Stimulated activated CD4-positive, alpha-beta T cell treated with anti-CD3 and anti-CD28 coated beads, Interleukin-4, amount 100 ng/mL, for 1 hour (primary cell): Measurements from ENCODE around the gene COMMD8.
"Not testable (repeated sequence)": the region's sequence is repeated elsewhere in the genome, so short reads cannot be mapped to it uniquely, and the experiment has no call there.

Experiments used
- DNase-seq: peaks from one replicate; pipeline ENCODE4 v3.0.0-alpha.2; 2020

COMMD8 gene

DNA sequence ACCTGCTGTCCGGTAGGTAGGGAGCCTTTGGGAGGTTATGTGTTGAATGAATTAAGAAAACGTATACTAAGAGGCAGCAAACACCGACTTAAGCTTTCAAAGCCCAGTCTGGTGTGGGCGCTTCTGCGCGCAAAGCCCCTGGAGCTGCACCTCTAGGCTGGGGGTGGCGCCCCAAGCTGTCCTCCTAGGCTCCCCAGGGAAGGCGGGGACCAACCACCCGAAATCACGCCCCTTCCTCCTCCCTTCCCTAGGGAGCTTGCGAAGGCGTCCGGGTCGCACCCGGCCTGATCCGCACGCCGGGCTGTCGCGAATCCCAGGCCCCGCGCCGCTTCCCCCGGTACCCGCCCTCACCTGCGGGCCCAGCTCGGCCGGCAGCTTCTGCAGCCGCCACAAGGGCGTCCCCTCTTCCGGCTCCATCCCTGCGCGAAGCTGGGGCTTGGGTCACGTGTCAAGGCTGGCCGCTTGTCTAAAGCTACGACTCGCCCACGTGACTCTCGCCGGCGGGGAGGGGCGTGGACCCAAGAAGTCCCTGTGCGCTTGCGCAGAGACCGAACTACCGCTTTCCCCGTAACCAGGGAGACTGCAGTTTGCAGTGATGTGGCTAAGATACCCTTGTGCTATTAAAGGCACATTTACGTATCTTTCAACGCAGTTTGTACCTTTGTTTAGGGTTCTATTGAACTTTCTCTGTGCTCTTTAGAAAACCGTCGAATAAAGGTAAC is at the start of gene COMMD8:
COMMD8 (minus strand) TSS at position 468 of the 722 bp plus-strand sequence; CDS start at position 417, 51 bp downstream.
- peak; percentile 96 for DNase-seq

DNA sequence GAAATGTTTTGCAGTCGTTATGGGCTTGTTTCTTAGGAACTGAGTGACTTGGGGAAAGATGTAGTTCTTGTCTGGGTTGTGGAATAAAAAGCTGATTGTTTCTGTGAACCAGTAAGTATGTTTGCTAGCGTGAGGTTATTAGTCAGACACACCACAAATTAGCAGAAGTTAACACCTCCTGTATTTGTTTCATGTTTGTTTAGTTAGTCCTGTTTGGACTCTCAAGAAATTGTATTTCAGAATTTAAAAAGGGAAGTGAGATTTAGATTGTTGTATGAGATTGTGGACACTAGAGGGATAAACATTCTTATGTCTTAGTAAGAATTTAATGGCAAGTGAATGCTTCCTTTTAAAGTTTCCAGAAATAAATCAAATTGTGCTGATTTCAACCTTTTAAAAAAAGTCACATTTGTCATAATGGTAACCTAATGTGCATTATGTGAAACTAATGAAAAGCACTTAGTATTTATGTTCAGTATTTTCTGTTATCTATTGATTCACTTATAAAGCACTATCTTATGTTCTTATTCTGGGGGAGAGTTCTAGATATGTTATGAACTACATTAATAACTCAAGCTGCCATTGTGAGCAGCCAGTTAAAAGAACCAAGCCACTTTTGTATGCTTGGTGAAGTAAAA is 47.1 kb upstream of the COMMD8 start:
- no peak for DNase-seq

DNA sequence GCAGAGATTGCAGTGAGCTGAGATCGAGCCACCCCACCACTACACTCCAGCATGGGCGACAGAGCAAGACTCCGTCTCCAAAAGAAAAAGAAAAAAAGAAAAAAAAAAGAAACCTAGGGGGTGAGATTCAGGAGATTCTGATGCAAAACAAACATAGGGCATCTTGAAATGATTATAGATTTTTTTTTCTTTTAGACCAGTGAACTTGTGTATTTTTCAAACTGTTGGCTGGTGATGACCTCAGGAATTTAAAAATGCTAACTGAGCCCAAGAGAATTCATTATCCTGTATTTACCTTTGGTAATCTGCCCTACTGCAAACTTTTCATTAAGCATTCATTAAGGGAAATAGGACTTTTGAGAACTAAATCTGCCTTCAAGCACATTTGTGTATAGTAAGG is 42.2 kb upstream of the COMMD8 start:
- no peak for DNase-seq

DNA sequence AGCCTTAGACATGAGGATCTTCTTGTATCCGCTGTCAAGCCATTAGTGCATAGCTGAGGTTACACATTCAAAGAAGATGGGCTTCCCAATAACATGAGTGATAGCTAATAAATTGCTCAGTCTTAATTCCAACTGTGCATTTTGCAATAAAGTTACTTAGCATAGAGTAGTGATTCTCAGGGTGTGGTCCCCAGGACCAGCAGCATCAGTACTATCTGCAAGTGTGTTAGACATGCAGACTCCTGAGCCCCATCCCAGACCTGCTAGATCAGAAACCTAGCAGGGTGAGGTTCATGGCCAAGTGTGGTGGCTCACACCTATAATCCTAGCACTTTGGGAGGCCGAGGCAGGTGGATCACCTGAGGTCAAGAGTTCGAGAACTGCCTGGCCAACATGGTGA is 41.6 kb upstream of the COMMD8 start:
- DNase-seq: no peak

DNA sequence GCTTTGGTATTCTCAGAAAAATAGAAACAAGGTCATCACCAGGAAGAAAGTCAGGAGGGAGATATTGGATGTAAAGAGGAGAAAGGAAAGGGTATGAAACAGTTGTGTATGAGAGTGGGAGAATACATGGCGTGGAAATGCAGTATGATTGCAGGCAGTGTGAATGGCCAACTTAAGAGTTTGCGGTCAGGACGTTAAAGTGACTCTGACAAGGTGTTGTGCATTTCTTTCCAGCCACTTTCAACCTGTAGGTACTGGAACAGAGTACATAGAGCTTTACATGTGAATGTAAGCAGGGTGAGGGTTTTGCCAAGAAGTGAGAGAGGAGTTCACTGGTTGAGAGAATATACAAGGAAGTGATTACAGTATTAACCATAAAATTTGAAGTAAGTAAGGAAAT is 37.3 kb upstream of the COMMD8 start:
- DNase-seq: no peak

DNA sequence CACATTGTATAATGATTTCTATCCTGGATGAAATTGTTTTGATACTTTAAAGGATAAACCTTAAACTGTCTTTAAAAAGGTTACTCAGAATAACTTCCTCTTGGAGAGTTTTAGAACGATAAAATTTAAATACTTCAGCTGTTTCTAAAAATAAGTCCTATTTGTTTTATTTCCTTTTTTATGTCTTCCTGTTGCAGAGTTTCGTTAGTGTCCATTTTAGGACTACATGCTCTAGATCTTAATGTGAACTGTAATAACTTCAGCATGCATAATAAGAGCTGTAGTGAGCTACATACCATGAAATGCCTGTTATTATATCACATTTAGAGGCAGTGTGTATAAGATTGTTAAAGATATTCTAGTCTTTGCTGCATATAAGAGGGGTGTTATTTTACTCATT is 36.2 kb upstream of the COMMD8 start:
- DNase-seq: no peak

DNA sequence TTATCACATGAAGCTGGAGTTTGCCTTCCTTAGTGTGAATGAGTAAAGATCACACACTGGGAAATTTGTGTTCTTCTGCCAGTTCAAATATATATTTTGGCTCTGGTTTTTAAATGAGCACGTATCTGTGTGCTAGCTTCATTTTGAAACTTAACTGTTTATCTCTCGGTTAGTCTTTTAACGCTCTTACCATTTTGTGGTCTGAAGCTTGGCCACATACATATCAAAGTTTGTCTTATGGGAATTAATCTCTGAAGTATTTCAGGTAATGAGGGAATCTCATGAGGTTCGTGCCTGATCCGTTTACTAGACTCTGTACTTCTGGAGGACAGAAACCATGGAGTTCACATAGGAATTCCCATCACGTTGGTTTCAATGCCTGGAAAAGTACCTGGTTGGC is 35.4 kb upstream of the COMMD8 start:
- no peak for DNase-seq

DNA sequence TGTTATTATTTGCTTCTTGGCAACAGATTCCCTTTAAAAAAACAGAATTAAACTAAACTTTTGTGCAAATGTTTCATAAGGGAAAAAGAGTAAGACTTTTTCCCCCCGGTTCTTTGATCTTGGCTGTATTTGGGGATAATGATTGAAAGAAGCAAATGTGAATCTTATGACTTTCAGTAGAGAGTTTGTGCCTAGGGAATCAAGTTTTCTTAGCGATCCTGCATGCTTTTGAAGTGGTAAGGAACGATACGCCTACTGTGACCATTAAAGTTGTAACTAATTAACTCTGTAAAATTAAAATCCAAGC is 30.6 kb upstream of the COMMD8 start:
- DNase-seq: no peak

DNA sequence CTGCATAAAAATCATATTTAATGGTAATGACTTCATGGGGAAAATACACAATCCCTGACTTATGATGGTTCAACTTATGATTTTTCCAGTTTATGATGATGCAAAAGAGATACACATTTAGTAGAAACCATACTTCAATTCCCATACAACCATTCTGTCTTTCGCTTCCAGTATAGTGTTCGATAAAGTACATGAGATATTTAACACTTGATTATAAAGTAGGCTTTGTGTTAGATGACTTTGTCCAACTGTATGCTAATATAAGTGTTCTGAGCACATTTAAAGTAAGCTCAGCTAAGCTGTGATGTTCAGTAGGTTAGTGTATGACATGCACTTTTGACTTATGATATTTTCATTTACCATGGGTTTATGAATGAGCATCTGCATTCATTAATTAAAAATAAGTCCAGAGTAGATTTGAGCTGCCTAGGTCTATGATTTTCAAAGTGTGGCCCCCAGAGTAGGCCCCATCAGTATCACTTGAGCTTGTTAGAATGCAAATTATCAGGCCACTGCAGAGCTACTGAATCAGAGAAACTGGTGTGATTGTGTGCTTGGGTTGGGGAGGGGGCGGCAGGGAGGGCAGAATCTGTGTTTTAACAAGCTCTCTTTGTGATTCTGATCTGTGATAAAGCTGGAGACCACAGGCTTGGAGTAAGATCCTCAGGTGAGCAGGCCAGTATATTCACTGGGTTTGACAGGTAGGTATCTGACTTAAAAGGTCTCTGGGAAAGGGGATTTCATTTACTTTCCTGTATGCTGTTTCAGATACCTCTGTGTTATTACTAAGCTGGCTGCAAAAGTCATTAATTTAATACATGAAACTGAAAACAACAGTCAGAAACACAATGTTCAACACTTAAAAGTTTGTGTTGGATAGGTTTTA is 30.0 kb upstream of the COMMD8 start:
- DNase-seq: no peak

DNA sequence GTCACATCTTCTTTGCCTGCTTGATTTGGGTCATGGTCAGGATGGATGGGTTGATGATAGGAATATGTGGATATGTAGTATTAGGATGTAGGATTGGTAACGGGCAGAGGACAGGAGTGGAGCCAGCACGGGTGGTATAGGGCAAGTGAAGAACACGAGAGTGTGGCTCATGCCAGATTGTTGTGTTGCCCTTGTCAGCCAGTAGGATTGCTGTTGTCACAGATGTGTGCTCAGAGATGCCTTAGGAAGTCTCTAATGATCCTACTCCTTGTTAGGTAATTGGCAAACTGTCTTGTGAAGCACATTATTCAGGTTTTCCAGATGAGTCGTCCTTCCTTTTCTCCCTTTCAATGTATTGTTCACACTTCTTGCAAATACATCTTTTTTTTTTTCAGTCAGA is 27.0 kb upstream of the COMMD8 start:
- no peak for DNase-seq

DNA sequence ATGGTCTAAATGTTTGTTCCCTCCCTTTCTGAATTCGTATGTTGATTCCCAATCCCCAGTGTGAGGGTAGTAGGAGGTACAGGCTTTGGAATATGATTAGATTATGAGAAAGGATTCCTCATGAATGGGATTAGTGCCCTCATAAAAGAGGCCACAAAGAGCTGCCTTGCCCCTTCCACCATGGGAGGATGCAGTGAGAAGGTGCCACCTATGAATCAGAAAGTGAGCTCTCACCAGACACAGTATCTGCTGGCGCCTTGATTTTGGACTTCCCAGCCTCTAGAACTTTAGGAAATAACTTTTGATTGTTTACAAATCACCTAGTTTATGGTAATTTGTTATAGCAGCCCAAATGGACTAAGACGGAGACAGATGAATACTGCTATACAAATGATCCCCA is 25.2 kb upstream of the COMMD8 start:
- DNase-seq: no peak

DNA sequence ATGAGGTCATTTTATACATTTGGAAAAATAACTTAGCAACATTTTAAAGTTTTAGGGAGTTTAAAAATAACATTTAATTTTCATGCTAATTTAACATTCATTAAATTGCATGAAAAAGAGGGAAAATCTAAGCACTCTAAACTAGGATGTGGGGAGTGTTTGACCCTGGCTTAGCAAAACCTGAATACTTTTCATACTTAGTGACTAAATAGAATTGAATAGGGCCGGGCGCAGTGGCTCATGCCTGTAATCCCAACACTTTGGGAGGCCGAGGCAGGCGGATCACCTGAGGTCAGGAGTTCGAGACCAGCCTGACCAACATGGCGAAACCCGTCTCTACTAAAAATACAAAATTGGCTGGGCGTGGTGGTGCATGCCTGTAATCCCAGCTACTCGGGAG is 23.2 kb upstream of the COMMD8 start:
- not testable (repeated sequence) for DNase-seq

DNA sequence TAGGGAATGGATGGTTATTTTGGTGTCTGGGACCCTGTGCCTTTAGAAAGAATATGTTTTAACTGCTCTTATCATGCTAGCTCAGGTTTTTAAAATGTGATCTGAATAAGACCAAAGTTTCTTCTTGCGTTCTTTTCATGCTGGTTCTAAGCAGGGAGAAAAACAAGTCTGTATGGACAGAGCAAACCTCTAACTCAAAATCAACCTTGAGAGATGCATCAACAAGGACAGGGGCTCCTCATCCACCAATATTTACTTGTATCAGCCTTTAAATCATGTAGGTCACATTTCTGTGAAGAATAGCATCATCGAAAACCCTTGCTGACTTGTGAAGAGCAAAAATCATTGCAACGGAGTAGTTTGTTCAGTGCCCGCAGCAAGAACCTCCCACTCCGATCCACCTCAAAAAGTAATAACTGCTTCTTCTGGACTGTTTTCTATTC is 22.8 kb upstream of the COMMD8 start:
- DNase-seq: no peak

DNA sequence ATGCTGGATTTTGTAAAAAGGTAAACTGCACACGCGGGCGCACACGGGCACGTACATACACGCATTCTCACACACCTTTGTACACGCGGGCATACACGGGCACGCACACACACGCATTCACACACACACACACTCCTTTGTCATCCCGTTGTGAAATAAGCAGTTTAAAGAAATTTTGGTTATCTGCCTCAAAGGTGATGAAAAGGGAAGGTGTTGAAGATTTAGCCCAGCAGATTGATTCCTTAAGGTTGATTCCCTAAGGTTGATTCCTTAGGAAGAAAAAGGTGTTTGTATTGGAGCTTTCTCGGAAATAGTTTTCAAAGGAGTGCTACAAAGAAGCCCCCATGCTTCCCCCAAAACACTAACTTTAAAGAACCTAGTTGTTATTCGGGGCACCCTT is 22.3 kb upstream of the COMMD8 start:
- DNase-seq: no peak

DNA sequence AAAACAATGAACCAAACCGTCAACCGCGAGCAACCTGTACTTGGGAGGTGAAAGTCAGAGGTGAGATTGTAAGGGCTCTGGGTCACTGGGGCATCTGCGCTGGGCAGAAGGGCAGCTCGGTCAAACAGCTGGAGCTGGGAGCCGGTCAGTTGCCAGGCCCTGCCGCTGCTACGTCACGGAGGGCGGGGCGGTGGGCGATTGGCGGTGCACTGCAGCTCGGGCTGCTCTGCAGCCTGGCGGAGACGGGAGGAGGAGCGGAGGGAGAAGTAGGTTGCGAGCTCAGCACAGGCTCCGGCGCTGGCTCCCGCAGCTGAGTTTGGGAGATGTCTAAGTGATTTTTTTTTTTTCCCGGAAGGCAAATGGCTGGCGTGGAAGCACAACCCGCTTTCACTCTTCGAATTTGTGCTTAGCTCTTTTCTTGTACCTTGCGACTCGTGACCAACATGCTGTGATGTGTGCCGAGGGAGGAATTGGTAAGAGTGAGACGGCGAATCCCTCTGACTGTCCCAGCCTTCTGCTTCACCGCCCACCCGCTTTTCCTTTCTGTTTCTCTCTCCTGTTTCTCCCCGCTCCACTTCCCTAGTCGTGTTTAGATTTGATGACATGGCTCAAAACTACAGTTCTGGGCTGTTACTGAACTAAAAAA is 21.7 kb upstream of the COMMD8 start, which contains the start of gene ATP10D:
ATP10D (plus strand) TSS at position 229 of the 646 bp plus-strand sequence. CDS start 27,266 bp downstream, outside the sequence.
- peak; percentile 70 for DNase-seq

DNA sequence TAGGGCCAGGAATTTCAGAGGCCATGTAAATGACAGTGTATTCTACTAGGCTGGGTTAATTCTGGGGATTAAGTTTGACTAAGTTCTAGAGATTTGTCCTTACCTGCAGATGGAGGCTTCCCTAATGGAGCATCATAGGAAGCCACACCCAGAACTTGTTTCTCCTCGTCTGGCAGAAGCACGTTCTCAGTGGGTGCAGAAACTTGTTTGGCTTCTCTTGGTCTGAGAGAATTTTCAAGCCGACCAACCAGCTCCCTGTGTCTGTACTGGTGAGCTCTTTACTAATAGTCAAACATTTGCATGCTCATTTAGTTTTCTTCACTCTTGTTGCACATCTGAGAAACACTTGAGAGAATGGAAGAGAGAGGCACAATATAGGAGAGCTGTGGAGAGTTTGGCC is 20.7 kb upstream of the COMMD8 start:
- DNase-seq: no peak

DNA sequence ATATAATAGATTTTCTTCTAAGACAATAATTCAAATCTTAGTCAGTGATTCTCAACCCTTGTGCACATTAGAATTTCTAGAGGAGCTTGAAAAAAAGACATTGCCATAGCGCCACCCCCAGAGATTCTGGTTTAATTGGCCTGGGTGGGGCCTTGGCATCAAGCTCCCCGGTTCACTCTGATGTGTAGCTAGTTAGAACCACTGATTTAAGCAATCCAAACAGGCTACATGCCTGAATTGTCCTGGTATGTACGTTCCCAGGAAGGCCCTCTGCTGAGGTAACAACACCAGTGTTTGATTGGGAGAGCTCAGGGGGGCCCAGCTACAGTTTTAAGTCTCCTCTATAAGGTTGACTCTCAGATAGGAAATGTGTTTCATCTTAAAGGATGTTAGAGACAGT is 20.2 kb upstream of the COMMD8 start:
- no peak for DNase-seq

DNA sequence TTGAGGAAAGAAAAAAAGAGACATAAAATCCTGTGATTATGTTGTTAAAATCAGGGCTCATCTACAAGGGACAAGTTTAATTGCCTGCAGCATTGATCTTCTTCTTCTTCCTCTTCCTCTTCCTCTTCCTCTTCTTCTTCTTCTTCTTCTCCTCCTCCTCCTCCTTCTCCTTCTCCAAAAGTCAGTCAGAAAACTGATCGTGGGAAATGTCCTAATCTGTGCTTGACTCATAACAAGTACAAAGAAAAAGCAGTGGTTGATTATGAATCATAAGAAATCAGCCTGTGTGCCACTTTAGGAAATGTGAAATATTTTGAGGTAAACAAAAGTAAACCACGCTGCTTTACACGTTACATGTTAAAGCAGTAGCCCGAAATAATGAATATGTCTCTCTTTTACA is 18.8 kb upstream of the COMMD8 start:
- DNase-seq: no peak

DNA sequence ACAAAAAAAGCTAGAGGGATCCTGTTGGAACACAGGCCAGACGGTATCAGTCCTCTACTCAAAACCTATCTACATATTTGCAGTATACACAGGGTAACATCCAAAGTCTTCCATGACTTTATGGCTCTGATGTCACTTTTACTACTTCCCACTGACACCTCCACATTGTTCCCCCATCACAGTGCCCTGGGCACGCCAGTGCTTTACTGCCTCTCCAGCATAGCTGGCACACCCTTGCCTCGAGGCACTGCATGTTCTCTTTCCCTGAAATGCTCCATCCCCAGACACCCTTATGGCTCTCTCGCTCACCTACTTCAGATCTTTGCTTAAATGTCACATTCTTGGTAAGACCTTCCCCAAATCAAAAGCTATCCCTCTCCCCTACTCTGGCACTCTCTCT is 15.3 kb upstream of the COMMD8 start:
- no peak for DNase-seq

DNA sequence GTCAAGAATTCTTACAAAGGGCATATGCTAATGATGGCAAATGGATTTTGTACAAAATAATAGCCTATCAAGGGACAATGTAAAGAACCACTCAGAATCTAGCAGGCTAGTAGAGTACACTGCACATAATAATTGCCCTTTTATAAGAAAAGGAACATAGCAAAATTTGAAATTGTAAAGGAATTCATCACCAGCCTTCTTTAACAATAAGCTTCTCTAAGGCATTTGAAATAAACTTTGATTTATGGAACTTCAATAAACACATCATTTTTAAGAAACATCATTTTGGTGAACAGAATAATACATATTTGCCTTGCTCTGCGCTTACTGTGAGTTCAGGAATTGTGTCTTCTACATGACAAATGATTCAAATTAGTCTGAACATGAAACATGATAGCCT is 11.9 kb upstream of the COMMD8 start:
- DNase-seq: no peak

DNA sequence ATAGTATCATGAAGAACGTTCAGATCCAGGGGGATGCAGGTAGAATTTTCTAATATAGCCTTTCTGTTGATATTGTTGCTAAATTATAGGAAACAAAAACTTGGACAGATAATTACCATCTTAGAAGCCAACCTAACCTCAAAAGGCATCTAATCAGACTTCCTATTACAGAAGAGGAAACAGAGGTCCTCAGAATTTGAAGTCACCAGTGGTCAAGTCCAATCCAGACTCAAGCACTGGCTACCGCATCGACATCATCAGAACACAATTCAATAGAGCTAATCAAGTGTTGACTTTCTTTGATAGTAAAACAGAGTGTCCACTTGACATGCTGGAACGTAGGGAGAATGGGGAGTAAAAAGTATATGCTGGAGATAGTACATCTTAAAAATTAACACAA is 11.3 kb upstream of the COMMD8 start:
- no peak for DNase-seq

DNA sequence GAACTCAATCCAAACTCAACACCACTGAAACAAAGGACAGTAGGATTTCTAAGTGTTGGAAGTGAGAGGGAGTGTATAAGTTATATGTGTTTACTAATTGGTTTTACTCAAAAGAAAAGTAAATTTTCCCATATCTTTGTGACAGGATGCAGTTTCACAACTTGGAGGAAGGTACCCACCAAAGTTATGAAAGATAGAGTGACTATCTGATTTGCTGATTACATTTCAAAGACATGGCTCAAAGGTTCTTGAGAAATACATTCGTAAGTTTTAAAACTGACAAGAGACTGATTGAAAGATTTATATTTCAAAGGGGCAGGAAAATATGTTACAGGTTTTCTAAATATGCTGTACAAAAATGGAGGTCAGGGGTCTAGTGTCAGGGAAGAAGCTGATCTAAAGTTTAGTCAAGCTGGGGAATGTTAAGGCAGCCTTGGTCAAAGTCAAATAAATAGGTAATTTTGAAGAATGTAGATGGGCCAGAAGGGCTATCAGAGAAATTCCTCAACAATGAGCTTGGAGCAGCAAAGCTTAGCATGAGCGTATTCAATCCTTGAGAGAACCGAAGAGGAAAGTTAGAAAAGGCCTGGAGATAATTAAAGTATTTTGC is 9.7 kb upstream of the COMMD8 start:
- DNase-seq: no peak

DNA sequence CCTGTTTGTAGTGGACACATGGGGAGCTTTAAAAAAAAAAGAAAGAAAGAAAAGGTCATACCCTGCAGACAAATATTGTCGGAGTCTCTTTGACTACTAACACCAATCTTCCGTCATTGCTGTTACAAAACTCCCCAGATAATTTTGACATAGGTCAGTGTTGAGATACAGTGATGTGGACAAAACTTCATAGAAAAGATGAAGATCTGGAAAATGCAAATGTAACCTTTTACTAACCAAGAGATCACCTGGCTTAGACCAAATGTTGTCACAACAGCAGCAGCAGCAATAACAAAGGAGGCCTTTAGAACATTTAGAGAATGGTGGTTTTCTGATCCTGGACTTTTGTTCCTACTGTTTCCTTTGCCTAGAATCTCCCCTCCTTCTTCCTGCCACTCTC is 8.1 kb upstream of the COMMD8 start:
- DNase-seq: no peak
